ENCODE results near the gene KIRREL3. TPM values are rescaled to one million over a fixed set of nuclear protein-coding genes. Genes with fewer than 3 reads are reported as not detected.

Gene KIRREL3
- total and polyA plus RNA-seq, 2 experiments from 2014 or later: 16.1 to 35.6 TPM

- no peaks in the 10 kb centered on the region for H3K9me2 ChIP-seq (ENCODE audit: insufficient read depth)
- 80 to 84% methylated on average over 9 of the region's 9 CpGs for whole genome bisulfite sequencing, 2 experiments (ENCODE audit: low coverage in 1 of 2, low lambda C conversion rate in 2 of 2, missing lambda C conversion rate in 2 of 2)
- no peaks in the 10 kb centered on the region for H3K9me3 ChIP-seq (ENCODE audit: low read depth)
- no peaks in the 10 kb centered on the region for H3K79me2 ChIP-seq (ENCODE audit: insufficient read depth)
- TF ChIP-seq EZH2 (IDR thresholded peaks at IDR 0.05; ENCODE audit: insufficient read depth, poor library complexity, severe bottlenecking): no peak
- TF ChIP-seq EZH2phosphoT487 (IDR thresholded peaks at IDR 0.05; ENCODE audit: insufficient read depth, low read depth): no peak
- no peak for DNase-seq
- H3K9ac ChIP-seq: no peak overlapping the region
- no peak overlapping the region for H3K4me3 ChIP-seq
- H2AFZ ChIP-seq: no peak overlapping the region
- no peak overlapping the region for H3K4me2 ChIP-seq (ENCODE audit: unreplicated experiment)
- H3K36me3 ChIP-seq (ENCODE audit: low read depth): no peaks in the 10 kb centered on the region
- in situ Hi-C loops (cut with MboI): no loop called here
- no peak overlapping the region for H3K27ac ChIP-seq
- no peaks in the 10 kb centered on the region for H4K20me1 ChIP-seq (ENCODE audit: insufficient read depth)
- no peaks in the 10 kb centered on the region for H3F3A ChIP-seq (ENCODE audit: insufficient read depth)
- peaks cover 10% of the 10 kb centered on the region for H3K4me1 ChIP-seq (ENCODE audit: insufficient read depth)
- no peaks in the 10 kb centered on the region for H3K27me3 ChIP-seq (replicated peaks; ENCODE audit: insufficient read depth)
Observed at GRCh38 chr11:126700768-126701519, 299.6 kb downstream of the KIRREL3 start.

- 60% methylated on average over 8 of the region's 8 CpGs for WGBS, 2 experiments (ENCODE audit: low coverage in 1 of 2, low lambda C conversion rate in 2 of 2, missing lambda C conversion rate in 2 of 2)
- TF ChIP-seq EZH2phosphoT487 (IDR thresholded peaks at IDR 0.05; ENCODE audit: insufficient read depth, low read depth) (no peak), EZH2 (IDR thresholded peaks at IDR 0.05; ENCODE audit: insufficient read depth, poor library complexity, severe bottlenecking) (no peak)
- Histone ChIP-seq H3K9me3 (ENCODE audit: low read depth) (no peaks in the 10 kb centered on the region), H3K9ac (no peak overlapping the region), H3K27me3 (replicated peaks; ENCODE audit: insufficient read depth) (no peaks in the 10 kb centered on the region), H3K27ac (no peak overlapping the region), H2AFZ (no peak overlapping the region), H3K4me3 (no peak overlapping the region), H3K36me3 (ENCODE audit: low read depth) (no peaks in the 10 kb centered on the region), H3K4me2 (ENCODE audit: unreplicated experiment) (no peak overlapping the region), H3K4me1 (ENCODE audit: insufficient read depth) (peaks cover 3% of the 10 kb centered on the region), H3K79me2 (ENCODE audit: insufficient read depth) (no peaks in the 10 kb centered on the region), H3K9me2 (ENCODE audit: insufficient read depth) (no peaks in the 10 kb centered on the region), H3F3A (ENCODE audit: insufficient read depth) (no peaks in the 10 kb centered on the region; the same call in 1 of the 2 replicates), H4K20me1 (ENCODE audit: insufficient read depth) (no peaks in the 10 kb centered on the region)
- DNase-seq: no peak
- in situ Hi-C loops (cut with MboI): no loop called here
Observed at GRCh38 chr11:126698576-126698975, 302.0 kb downstream of the KIRREL3 start.

- Histone ChIP-seq H3K36me3 (ENCODE audit: low read depth) (no peaks in the 10 kb centered on the region), H3K9ac (no peak overlapping the region), H3K9me3 (ENCODE audit: low read depth) (no peaks in the 10 kb centered on the region), H3K4me2 (ENCODE audit: unreplicated experiment) (no peak overlapping the region), H3K27ac (no peak overlapping the region), H3K79me2 (ENCODE audit: insufficient read depth) (no peaks in the 10 kb centered on the region), H2AFZ (no peak overlapping the region), H3K9me2 (ENCODE audit: insufficient read depth) (no peaks in the 10 kb centered on the region), H4K20me1 (ENCODE audit: insufficient read depth) (no peaks in the 10 kb centered on the region), H3K4me3 (no peak overlapping the region), H3K4me1 (ENCODE audit: insufficient read depth) (no peaks in the 10 kb centered on the region), H3K27me3 (replicated peaks; ENCODE audit: insufficient read depth) (no peaks in the 10 kb centered on the region), H3F3A (ENCODE audit: insufficient read depth) (no peaks in the 10 kb centered on the region; the same call in 1 of the 2 replicates)
- TF ChIP-seq EZH2 (IDR thresholded peaks at IDR 0.05; ENCODE audit: insufficient read depth, poor library complexity, severe bottlenecking): no peak
- no peak for TF ChIP-seq EZH2phosphoT487 (IDR thresholded peaks at IDR 0.05; ENCODE audit: insufficient read depth, low read depth)
- in situ Hi-C loops (cut with MboI): no loop called here
- WGBS, 2 experiments (ENCODE audit: low coverage in 1 of 2, low lambda C conversion rate in 2 of 2, missing lambda C conversion rate in 2 of 2): 45 to 54% methylated on average over 6 of the region's 6 CpGs
- DNase-seq: no peak
Observed at GRCh38 chr11:126697936-126698335, 302.6 kb downstream of the KIRREL3 start.

DNA sequence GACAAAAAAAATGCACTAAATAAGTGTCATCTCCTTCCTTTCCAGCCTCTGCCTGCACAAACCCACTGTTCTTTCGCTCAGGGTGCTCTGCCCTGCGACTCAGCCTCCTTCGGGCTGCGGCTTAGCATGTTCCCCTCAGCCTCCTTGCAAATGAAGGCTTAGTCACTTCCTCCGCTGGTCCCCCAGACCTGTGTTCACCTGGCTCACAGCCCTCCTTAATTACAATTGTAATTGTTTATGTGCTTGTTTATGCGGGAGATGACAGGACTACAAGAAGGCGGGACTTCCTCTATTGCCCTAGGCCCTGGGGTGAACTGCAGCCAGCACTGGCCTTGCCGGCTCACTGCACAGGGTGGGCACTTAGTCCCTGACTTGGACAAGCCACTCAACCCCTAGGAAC is 303.6 kb downstream of the KIRREL3 start:
- in situ Hi-C loops (cut with MboI): no loop called here
- Histone ChIP-seq H3K9ac (no peak overlapping the region), H2AFZ (no peak overlapping the region), H3K4me3 (no peak overlapping the region), H3K79me2 (ENCODE audit: insufficient read depth) (no peaks in the 10 kb centered on the region), H4K20me1 (ENCODE audit: insufficient read depth) (no peaks in the 10 kb centered on the region), H3K27ac (no peak overlapping the region), H3K4me1 (ENCODE audit: insufficient read depth) (no peaks in the 10 kb centered on the region), H3F3A (ENCODE audit: insufficient read depth) (no peaks in the 10 kb centered on the region; the same call in 1 of the 2 replicates), H3K27me3 (replicated peaks; ENCODE audit: insufficient read depth) (no peaks in the 10 kb centered on the region), H3K4me2 (ENCODE audit: unreplicated experiment) (no peak overlapping the region), H3K9me3 (ENCODE audit: low read depth) (no peaks in the 10 kb centered on the region), H3K36me3 (ENCODE audit: low read depth) (no peaks in the 10 kb centered on the region), H3K9me2 (ENCODE audit: insufficient read depth) (no peaks in the 10 kb centered on the region)
- DNase-seq: no peak
- TF ChIP-seq EZH2 (IDR thresholded peaks at IDR 0.05; ENCODE audit: insufficient read depth, poor library complexity, severe bottlenecking) (no peak), EZH2phosphoT487 (IDR thresholded peaks at IDR 0.05; ENCODE audit: insufficient read depth, low read depth) (no peak)
- 84 to 85% methylated on average over 8 of the region's 8 CpGs for WGBS, 2 experiments (ENCODE audit: low coverage in 1 of 2, low lambda C conversion rate in 2 of 2, missing lambda C conversion rate in 2 of 2)
